CD4-positive, alpha-beta T cell treated with Interleukin-6 at 100 ng/mL for 8 hours (primary cell): ENCODE measurements around the gene LRRC26.

Experiments
- DNase-seq: peaks from one replicate; pipeline ENCODE4 v3.0.0-alpha.2; 2020; ENCODE audit warnings: mixed read lengths, low spot score

The LRRC26 gene

DNA sequence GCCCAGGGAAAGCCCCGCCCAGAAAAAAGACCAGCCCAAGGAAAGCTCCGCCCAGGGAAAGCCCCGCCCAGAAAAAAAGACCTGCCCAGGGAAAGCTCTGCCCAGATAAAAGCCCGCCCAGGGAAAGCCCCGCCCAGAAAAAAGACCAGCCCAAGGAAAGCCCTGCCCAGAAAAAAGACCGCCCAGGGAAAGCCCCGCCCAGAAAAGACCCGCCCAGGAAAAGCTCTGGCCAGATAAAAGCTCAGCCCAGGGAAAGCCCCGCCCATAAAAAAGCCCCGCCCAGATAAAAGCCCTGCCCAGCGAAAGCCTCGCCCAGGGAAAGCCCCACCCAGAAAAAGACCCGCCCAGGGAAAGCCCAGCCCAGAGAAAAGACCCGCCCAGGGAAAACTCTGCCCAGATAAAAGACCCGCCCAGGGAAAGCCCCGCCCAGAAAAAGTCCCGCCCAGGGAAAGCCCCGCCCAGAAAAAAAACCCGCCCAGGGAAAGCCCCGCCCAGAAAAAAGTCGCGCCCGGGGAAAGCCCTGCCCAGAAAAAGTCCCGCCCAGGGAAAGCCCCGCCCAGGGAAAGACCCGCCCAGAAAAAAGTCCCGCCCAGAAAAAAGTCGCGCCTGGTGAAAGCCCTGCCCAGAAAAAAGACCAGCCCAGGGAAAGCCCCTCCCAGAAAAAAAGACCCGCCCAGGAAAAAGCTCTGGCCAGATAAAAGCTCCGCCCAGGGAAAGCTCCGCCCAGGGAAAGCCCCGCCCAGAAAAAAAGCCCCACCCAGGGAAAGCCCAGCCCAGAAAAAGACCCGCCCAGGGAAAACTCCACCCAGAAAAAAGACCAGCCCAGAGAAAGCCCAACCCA is 19.0 kb downstream of the LRRC26 start:
- peak; percentile 14 for DNase-seq

DNA sequence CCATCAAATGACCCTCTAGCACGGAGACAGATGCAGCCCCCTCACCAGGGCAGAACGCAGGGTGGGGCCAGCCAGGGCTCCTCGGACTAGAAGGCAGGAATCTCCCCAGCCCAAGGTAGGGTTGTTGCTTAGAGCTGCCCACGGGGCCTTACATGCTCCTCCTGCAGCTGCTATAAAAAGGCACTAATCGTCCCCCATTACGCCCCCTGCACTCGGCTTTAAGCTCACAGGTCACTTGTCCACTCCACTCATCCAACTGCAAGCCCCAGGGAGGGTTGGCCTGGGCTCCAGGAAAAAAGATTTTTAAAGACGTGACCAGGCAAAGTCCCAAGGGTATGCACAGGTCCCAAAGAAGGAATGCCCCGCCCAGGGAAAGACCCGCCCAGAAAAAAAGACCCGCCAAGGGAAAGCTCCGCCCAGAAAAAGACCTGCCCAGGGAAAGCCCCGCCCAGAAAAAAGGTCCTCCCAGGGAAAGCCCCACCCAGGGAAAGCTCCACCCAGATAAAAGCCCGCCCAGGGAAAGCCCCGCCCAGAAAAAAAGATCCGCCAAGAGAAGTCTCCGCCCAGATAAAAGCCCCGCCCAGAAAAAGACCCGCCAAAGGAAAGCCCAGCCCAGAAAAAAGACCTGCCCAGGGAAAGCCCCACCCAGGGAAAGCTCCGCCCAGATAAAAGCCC is 19.8 kb downstream of the LRRC26 start:
- DNase-seq, result no peak

DNA sequence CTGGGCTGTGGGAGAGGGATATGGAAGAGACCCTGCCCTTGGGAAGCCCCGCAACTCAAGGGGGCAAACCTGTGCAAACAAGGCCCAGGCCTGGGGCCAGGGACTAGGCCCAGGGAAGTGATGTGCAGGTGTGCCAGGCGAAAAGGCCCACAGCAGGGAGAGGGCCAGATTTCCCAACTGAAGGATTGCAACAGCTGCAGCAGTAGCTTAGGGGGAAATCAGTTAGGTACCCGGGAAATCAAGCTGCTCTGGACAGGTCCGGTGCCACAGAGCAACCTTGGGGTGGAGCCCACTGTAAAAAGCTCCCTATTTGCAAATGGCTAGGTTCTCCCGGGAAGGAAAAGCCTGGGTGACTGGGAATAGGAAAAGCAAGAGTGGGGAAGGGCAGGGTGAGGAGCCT is 20.5 kb downstream of the LRRC26 start:
- DNase-seq, result no peak

DNA sequence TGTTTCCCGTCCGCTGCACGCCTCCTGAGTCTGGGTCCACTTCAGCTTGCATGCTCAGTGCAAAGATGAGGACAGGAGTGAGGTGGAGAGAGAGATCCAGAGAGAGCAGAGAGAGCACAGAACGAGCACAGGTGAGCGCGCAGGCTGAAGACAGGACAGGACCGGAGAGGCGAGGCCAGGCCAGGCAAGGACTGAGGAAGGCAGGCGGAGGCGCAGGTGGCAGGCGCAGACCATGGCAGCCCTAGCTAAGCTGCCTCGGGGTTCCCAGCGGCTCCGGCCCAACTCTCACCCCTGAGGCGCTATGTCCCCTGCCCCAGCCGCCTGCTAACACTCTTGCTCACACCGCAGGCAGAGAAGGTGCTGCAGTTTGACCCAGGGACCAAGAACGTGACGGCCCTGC is 21.2 kb downstream of the LRRC26 start:
- DNase-seq, result no peak

GRCh38 chr9:137148242-137148641 is 21.6 kb downstream of the LRRC26 start:
- DNase-seq, result no peak

- DNase-seq, result no peak
These were observed 22.1 kb downstream of the LRRC26 start for GRCh38 chr9:137147793-137148160.

DNA sequence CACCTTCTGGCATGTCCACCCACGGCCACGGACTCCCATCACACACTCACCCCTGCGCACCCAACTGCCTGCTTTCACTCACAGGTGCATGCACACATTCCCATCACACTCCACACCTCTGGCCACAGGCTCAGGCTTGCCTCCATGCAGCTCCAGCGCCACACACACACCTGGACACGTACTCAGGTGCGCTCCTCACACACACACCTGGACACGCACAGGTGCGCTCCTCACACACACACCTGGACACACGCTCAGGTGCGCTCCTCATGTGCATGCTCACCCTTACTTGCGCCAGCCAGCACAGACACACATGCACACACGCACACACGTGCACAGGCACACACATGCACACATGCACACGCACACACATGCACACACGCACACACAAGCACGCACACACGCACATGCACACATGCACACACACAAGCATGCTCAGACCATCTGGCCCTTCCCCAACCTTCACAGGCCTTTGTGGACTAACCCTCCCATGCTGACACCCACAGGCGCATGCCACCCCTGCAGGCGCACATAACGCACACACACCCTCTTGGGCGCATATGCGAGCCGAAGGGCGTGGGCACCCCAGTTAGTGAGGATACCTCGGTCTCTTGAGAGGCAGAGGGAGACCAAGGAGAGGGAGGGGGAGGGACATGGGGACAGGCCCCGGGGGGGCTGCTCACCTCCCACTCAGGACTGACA is 22.6 kb downstream of the LRRC26 start:
- DNase-seq, result no peak

- no peak for DNase-seq
These were observed 23.3 kb downstream of the LRRC26 start for GRCh38 chr9:137146527-137146918.

DNA sequence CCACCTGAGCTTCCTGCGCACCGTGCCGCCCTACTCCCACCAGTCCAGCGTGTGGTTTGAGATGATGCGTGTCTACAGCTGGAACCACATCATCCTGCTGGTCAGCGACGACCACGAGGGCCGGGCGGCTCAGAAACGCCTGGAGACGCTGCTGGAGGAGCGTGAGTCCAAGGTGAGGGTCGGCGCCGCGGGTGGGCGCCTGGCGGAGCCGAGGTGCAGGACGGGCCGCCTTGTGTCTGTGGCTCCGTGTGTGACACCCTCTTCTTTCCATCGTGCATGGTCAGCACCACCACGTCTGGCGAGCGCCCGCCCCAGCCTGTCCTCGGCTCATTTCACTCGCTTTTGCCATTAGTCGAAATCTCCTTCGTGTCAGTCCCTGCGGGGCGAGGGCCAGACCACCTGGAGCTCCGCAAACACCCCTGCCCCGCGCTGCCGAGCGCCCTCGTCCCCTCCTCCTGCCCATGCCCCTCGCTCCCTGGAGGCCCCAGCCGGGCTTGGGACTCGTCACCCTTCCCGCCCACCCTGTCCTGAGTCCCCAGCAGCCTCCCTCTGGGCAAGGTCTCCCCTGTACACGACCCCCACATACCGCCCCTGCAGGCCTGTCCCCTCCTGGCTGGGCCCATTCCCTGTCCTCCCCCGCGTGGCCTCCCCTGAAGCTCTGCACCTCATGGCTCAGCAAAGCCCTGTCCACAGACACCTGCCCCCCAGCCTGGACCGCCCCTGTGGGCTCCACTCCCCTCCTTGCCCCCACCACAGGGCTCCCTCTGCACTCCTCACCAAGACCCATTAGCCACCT is 23.9 kb downstream of the LRRC26 start:
- DNase-seq, result no peak

DNA sequence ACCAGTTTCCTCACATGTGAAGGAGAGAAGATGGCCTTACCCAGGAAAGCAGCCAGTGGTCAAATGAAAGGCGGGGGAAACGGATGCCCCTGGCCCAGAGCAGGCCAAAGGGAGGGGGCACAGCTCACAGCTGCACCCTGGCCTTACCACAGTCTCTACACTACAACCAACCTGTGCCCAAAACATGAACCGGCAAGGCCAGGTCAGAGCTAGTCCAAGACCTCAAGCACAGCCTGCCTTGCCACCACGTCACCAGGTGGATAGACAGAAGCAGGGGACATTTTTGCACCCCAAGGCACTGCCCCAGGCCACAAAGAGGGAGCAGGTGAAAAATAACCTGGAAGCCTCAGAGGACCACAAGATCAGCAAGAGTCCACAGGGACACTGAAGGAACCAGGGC is 26.4 kb downstream of the LRRC26 start:
- no peak for DNase-seq

DNA sequence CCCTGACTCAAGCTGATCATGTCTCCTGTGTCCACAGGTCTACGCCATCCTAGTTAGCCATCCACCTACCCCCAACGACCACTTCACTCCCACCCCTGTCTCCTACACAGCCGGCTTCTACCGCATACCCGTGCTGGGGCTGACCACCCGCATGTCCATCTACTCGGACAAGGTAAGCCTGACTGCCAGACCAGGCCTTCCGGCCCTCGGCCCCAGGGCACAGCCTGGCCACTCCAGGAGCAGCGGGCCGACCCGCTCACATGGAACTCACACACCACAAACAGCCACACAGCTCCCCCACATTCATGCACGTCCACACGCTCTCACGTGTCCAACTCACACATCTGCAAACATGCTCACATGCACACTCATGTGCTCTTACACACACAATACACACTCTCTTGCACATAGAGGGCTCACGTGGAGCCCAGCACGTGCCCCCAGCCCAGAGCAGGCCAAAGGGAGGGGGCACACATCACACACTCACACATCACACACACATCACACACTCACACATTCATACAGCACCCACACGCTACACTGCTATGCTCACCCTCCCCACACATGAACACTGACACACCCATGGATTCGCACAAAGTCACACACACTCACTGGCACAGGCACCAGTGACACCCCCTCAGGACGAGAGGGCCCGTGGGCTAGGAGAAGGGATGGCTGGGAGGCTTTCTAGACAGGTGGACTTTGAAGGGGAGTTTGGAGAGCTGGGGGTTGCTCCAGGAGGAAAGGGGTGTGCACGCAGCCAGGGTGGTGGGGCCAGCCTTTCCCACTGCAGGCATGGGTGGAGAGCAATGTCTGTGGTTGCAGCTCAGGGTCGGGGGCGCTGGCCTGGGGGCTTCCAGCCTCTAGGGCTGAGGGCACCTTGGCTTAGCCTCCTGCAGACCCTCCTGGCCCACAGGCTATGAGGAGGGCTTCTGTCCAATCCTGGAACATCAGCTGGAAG is 27.6 kb downstream of the LRRC26 start:
- no peak for DNase-seq

DNA sequence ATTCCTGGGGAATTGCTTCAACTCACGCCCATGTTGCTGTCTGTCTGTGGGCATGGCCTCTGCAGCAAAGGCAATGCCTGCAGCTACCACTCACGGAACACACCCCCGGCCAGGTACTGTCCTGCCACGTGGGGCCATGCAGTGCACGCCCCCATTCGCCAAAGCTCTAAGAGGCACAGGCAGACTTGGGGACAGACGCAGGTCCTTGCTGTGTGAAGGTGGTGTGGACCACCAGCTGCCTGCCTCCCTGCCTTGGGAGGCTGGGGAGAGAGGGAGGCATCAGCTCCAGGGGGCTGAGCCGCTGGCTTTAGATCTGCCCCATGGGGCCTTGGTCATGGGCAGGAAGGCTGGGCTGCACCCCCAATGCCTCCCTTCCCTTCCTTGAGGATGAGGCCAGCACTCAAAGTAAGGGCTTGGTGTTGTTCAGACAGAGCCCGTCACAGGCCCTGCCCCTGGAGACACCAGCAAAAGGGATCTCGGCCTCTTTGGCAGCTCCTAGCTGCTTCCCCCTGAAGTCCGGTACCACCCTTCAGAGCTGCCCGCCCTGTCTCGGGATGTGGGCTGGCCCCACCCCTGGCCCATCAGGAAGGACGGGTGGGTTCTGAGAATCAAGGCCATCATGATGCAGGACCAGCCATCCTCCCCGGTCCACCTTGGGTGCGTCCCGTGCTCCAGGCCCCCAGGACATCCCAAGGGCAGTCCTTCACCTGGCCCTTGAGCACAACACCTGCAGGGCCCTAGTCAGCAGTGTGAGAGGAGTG is 28.6 kb downstream of the LRRC26 start:
- no peak for DNase-seq

- DNase-seq, result no peak
These were observed 29.5 kb downstream of the LRRC26 start for GRCh38 chr9:137140151-137141012.

DNA sequence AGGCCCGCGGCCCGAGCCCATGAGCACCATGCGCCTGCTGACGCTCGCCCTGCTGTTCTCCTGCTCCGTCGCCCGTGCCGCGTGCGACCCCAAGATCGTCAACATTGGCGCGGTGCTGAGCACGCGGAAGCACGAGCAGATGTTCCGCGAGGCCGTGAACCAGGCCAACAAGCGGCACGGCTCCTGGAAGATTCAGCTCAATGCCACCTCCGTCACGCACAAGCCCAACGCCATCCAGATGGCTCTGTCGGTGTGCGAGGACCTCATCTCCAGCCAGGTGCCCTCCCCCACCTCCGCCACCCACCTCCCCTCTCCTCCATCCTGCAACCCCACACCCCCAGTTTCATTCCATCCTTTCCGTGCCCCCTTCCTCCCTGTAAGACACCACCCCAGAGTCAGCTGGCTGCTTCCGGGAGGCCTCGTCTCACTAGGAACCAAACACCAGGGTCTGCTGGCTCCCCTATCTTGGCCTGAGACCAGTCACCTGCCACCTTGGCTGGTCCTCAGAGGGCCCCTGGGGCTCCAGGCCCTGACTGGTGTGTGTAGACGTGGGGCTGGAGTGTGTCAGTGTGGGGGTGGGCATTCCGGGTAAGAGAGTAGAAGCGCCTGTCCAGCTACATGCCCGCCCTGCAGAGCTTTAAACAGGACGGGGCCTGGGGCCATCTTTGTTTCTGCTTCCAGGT is 30.2 kb downstream of the LRRC26 start:
- no peak for DNase-seq

DNA sequence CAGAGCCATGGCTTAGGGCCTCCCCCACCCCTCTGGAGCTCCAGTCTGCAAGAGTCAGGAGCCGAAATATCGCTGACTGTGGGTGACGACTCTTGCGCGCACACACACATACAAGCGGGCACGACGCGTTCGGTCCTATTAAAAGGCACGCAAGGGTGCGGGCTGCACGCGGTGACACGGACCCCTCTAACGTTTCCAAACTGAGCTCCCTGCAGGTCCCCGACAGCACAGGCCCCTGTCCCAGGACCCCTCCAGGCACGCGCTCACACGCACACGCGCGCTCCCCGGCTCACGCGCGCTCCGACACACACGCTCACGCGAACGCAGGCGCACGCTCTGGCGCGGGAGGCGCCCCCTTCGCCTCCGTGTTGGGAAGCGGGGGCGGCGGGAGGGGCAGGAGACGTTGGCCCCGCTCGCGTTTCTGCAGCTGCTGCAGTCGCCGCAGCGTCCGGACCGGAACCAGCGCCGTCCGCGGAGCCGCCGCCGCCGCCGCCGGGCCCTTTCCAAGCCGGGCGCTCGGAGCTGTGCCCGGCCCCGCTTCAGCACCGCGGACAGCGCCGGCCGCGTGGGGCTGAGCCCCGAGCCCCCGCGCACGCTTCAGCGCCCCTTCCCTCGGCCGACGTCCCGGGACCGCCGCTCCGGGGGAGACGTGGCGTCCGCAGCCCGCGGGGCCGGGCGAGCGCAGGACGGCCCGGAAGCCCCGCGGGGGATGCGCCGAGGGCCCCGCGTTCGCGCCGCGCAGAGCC is 31.0 kb downstream of the LRRC26 start, which contains the start of gene GRIN1:
Gene GRIN1 (plus strand): TSS at position 433 of the 746 bp plus-strand sequence. CDS start 333 bp downstream, outside the sequence.
- no peak for DNase-seq

GRCh38 chr9:137138058-137138721 is 31.7 kb downstream of the LRRC26 start:
- DNase-seq, result no peak
